PC-9 (cell line): ENCODE data around the gene EGFL6.

ENCODE experiments used
- CTCF ChIP-seq: fragments of 200-600 bp; sonication (generic); conservative IDR thresholded peaks from 2 replicates; pipeline ENCODE4 v1.6.1; 2017; ENCODE audit warnings: mixed run types, antibody characterized with exemption, mild to moderate bottlenecking, moderate library complexity
- EZH2 ChIP-seq: fragments of 200-600 bp; sonication (generic); IDR thresholded peaks from 2 replicates; pipeline ENCODE4 v1.8.0; 2017; ENCODE audit warnings: antibody characterized with exemption, low read depth

GRCh38 chrX:13652850-13653693 lies 83.7 kb downstream of the EGFL6 start, which contains the start of gene TCEANC:
- TF ChIP-seq CTCF (no peak), EZH2 (no peak)
